Thyroid gland (tissue), 4 donors: ENCODE measurements around the gene TGFB3. TPM values are rescaled to one million over a fixed set of nuclear protein-coding genes. Genes with fewer than 3 reads are reported as not detected.

Experiments used
- DNase-seq, 2 donors: peaks; one replicate each; pipeline ENCODE4 v3.0.0-alpha.2; 2019
- H3K27ac ChIP-seq, 3 donors: fragments of 200-600 bp; sonication (generic); 1 replicate in 2 of 3; 2 replicates in 1 of 3; pipeline ENCODE4 v1.5.1; 2016 to 2019; ENCODE audit warnings: mild to moderate bottlenecking in 1 of 3, moderate library complexity in 1 of 3
- H3K27me3 ChIP-seq: fragments of 200-600 bp; sonication (generic); one replicate; pipeline ENCODE4 v1.5.1; 2019
- H3K36me3 ChIP-seq, 2 donors: fragments of 200-600 bp; sonication (generic); one replicate each; pipeline ENCODE4 v1.5.1; 2016 to 2019
- H3K4me1 ChIP-seq, 2 donors: fragments of 200-600 bp; sonication (generic); one replicate each; pipeline ENCODE4 v1.5.1; 2017 to 2019
- H3K4me3 ChIP-seq, 3 donors: fragments of 200-600 bp; sonication (generic); replicated peaks in 1 of 3; 1 replicate in 2 of 3; 2 replicates in 1 of 3; pipeline ENCODE4 v1.5.1; 2016; ENCODE audit warnings: mild to moderate bottlenecking in 1 of 3
- H3K9me3 ChIP-seq: fragments of 200-600 bp; sonication (generic); one replicate; pipeline ENCODE4 v1.5.1; 2017
- POLR2A ChIP-seq, 2 donors: fragments of 450-650 bp; IDR thresholded peaks; one replicate each; pipeline ENCODE4 v1.6.1; 2017; ENCODE audit warnings: antibody characterized with exemption in 2 of 2, mild to moderate bottlenecking in 2 of 2, moderate library complexity in 1 of 2
- WGBS, 2 donors: methylation state at CpG; one replicate each; pipeline ENCODE4 v1.1.5; 2017; 5-methylcytosine and 5-hydroxymethylcytosine counted together
- intact Hi-C: fragments of 100-400 bp; cut with DNase I; formaldehyde crosslinking; loops from one replicate; pipeline ENCODE4 v1.15.1; 2023
- total RNA-seq, 4 donors: library from RNA; depleted of rRNA; stranded (reverse); fragments of >200 nt; gene quantifications; one replicate each; pipeline ENCODE4 v1.2.3, GENCODE V29; 2016
- TF ChIP-seq, protein P1 (sequence below), 6 experiments: fragments of 200-600 bp in 3 of 6; fragments of 450-650 bp in 3 of 6; sonication (generic) in 3 of 6; IDR thresholded peaks; one replicate each; pipeline ENCODE4 v1.5.1; 2016 to 2019; ENCODE audit warnings: antibody characterized with exemption in 6 of 6, mild to moderate bottlenecking in 2 of 6, inconsistent platforms in 1 of 6, moderate library complexity in 1 of 6

TGFB3 gene
- total RNA-seq = 10 to 100 TPM in 3 of 4 donors, 1 to 10 TPM in 1; 8.0 to 14.7 (median 11.3) TPM

DNA sequence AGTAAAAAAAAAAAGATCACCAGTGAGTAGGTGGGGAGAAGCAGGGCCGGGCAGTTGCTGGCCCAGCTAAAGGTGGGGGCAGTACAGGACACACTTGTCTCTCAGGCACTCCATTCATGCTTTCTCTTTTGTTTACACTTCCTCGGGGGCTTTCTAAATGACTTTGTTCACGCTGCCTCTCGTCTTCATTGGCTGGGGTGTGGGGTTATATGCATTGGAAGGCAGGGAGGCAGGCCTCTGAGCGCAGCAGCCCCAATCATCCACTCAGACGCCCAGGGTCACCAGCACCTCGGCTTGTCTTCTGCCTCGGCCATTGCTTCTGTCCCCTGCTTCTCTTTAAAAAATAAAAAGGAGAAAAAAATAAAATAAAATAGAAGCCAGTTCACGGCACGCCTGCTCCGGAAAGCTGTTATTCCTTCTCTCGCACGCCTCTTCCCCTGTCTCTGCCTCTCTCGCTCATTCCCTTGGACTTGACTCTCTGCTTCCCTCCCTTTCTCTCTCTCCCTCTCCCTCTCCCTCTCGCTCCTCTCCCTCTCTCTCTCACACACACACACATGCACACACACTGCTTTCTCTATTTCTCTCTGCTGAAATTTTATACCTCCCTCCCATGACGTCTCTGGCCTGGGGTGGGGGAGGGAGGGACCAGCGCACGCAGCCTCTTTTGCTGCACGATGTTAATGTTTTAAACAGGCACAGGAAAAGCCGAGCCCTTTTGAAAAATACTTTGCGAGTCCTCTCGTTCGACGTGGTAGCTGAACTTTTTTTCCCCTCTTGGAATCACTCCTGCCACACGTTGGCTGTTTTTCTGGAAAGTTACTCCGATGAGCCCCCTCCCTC, at the start of gene TGFB3:
Gene TGFB3, minus strand, starts transcription at position 570 of the 840 bp plus-strand sequence. CDS start 1,102 bp downstream, outside the sequence.
- peak within 1 kb of the TSS; percentile 49 to 78 (median 72) for H3K4me3 ChIP-seq
- 1% methylated on average over 26 of the region's 26 CpGs for WGBS, 2 donors
- peak in 1 of 2 donors; percentile 85 for TF ChIP-seq POLR2A (IDR thresholded peaks at IDR 0.05)
- TF ChIP-seq, protein P1, sequence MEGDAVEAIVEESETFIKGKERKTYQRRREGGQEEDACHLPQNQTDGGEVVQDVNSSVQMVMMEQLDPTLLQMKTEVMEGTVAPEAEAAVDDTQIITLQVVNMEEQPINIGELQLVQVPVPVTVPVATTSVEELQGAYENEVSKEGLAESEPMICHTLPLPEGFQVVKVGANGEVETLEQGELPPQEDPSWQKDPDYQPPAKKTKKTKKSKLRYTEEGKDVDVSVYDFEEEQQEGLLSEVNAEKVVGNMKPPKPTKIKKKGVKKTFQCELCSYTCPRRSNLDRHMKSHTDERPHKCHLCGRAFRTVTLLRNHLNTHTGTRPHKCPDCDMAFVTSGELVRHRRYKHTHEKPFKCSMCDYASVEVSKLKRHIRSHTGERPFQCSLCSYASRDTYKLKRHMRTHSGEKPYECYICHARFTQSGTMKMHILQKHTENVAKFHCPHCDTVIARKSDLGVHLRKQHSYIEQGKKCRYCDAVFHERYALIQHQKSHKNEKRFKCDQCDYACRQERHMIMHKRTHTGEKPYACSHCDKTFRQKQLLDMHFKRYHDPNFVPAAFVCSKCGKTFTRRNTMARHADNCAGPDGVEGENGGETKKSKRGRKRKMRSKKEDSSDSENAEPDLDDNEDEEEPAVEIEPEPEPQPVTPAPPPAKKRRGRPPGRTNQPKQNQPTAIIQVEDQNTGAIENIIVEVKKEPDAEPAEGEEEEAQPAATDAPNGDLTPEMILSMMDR (IDR thresholded peaks at IDR 0.05) = peak in 2 of 6 experiments; percentile 12 to 23
- H3K27ac ChIP-seq = peak within 1 kb of the TSS; percentile 98 to 99 (median 99)
- DNase-seq = peak; percentile 80 to 83
- intact Hi-C loops = loop anchor here (5.0 kb wide), 2 partner anchors 74 to 269 kb away; no protein-coding TSS in a partner anchor
- H3K9me3 ChIP-seq = no peaks in the 10 kb centered on the region
- no peaks in the 10 kb centered on the region for H3K27me3 ChIP-seq
- H3K36me3 ChIP-seq = no peaks in the 10 kb centered on the region
- peaks cover 20 to 25% of the 10 kb centered on the region in 2 donors for H3K4me1 ChIP-seq

DNA sequence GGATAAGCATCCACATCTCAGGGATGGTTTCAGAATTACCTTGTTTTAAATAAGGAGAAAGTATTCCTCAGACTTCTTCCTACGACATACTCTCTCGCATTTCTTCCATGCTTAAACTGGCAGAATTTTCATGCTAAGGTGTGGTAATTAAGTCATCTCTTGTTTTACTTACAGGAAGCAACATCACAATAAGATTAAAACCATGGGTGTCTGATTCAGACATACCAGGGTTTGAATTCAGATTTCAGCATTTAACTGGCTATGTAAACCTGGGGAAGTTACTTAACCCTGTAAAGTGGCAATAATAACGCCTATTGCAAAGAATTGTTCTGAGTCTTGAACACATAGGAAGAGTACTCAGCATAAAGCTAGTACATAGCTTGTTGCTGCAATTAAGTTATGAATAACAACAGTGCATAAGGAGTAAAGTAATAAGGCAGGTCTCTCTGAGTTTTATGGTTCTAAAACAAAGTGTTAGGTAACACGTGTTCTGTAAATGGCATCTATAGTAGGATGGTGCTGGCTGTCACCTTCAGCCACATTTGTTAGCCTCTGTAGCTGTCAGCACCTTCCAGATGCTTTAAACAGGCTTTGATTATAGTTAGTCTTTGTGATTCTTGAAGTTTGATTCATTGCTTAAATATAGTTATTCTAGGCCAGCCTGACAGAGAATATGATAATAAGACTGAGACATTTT, 42.6 kb upstream of the TGFB3 start:
- Histone ChIP-seq H3K36me3 (peaks cover 0 to 7% of the 10 kb centered on the region in 2 donors), H3K9me3 (no peaks in the 10 kb centered on the region), H3K4me1 (no peaks in the 10 kb centered on the region), H3K27ac (no peak overlapping the region), H3K27me3 (no peaks in the 10 kb centered on the region), H3K4me3 (no peak overlapping the region)
- DNase-seq = no peak
- intact Hi-C loops = no loop called here
- TF ChIP-seq, protein P1 (IDR thresholded peaks at IDR 0.05) = no peak
- no peak for TF ChIP-seq POLR2A (IDR thresholded peaks at IDR 0.05)
- WGBS, 2 donors = 88 to 95% methylated on average over 4 of the region's 4 CpGs

DNA sequence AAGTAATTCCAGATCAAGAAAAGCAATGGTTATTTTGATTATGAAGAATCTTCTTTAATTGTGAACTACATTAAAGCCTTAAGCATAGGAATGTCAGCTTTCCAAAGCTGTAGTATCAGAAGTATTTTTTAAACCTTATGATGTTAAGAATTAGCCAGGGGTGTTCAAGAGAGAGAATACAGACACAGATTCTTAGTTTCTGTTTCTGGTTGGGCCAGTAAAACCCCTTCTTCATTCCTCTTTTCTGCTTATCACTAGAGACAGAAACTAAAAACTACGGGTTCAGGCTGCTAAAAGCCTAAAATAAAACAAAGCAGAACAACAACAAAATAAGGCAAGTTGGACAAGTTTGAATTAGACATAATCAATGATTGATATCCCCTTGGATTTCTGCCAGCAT, 42.0 kb upstream of the TGFB3 start:
- TF ChIP-seq, protein P1 (IDR thresholded peaks at IDR 0.05) = no peak
- no peak for TF ChIP-seq POLR2A (IDR thresholded peaks at IDR 0.05)
- H3K9me3 ChIP-seq = no peaks in the 10 kb centered on the region
- WGBS, 2 donors = 75 to 83% methylated on average over 1 of the region's 1 CpG
- H3K27ac ChIP-seq = no peak overlapping the region
- H3K4me1 ChIP-seq = no peaks in the 10 kb centered on the region
- H3K4me3 ChIP-seq = no peak overlapping the region
- no peaks in the 10 kb centered on the region for H3K27me3 ChIP-seq
- peaks cover 0 to 7% of the 10 kb centered on the region in 2 donors for H3K36me3 ChIP-seq
- no peak for DNase-seq
- intact Hi-C loops = no loop called here

DNA sequence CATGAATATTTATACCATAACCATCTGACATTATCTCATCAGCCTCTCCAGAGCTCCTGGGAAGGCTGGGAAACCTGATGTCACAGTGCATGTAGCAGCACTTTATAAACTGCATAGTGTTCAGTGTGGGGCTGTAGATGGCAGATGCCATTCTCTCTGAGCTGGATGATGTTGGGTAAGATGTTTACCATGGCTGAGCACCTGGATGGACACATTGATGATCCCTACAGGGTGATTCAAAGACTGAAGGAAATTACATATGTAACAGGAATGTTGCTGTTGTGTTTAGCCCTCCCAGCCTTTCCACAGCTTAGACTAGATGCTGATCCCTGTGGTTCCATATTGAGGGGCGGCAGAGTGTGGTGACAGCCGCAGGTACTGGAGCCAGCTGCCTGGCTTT, 41.2 kb upstream of the TGFB3 start:
- DNase-seq = no peak
- Histone ChIP-seq H3K9me3 (no peaks in the 10 kb centered on the region), H3K27ac (no peak overlapping the region), H3K4me3 (no peak overlapping the region), H3K4me1 (no peaks in the 10 kb centered on the region), H3K36me3 (peaks cover 0 to 7% of the 10 kb centered on the region in 2 donors), H3K27me3 (no peaks in the 10 kb centered on the region)
- intact Hi-C loops = no loop called here
- 97% methylated on average over 2 of the region's 2 CpGs for WGBS, 2 donors
- no peak for TF ChIP-seq POLR2A (IDR thresholded peaks at IDR 0.05)
- TF ChIP-seq, protein P1 (IDR thresholded peaks at IDR 0.05) = no peak
